Body of pancreas (tissue), 4 donors: Measurements from ENCODE around the gene ULBP1.

ENCODE experiments used
- CTCF ChIP-seq, 7 experiments: fragments of 450-650 bp in 4 of 7; fragments of 200-600 bp in 3 of 7; sonication (generic) in 3 of 7; IDR thresholded peaks; one replicate each; pipeline ENCODE4 v1.5.1; 2016 to 2019; ENCODE audit warnings: antibody characterized with exemption in 7 of 7
- POLR2A ChIP-seq, 3 donors: fragments of 450-650 bp; IDR thresholded peaks; one replicate each; pipeline ENCODE4 v1.6.1; 2016; ENCODE audit warnings: antibody characterized with exemption in 3 of 3, mild to moderate bottlenecking in 2 of 3

DNA sequence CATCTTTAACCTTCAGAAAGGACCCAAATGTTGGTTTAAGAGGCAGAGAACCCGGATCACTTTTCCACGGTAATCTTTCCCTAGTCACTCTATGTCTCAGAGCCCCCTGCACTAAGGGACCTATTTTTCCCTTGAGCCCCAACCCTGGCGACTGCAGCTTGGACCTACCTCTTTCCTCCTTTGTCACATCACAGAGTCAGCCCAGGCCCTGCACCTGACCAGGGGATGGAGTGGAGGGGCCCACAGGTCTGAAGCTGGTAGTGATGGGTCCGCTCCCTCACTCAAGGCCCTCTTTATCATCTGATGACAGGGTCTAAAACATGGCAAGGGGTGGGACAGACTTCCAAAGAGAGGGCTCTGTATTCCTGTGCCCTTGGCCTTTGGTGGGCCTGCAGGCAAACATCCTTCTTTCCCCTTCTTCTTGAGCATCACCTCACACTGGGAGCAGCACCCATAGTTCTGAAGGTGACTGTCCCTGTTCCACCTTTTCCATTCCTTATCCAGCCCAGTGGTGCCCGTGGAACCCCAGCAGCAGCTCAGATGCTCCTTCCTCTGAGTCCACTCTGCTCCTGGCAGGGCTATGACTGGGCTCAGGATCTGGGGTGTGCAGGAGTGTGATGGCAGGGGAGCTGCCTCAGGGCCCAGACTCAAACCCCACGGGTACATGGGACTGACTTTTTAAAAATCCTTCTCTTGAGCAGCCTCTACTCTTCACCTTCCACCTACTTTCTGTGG lies 55.3 kb downstream of the ULBP1 start:
- TF ChIP-seq POLR2A (IDR thresholded peaks at IDR 0.05) (no peak), CTCF (IDR thresholded peaks at IDR 0.05) (no peak)
